HCT116 (cell line): Measurements from ENCODE around the gene GPLD1. TPM values are rescaled to one million over a fixed set of nuclear protein-coding genes. Genes with fewer than 3 reads are reported as not detected.

Experiments
- ATAC-seq: fragments of 200-7000 bp; cut with Tn5 transposase; 2 replicates; pipeline ENCODE4 v1.9.1; 2020; ENCODE audit warnings: mild to moderate bottlenecking, moderate library complexity
- BruUV-seq: library from RNA; stranded (reverse); fragments of 400-500 nt; replicated peaks from 2 replicates; lab custom pipeline; 2021; lab: Mats Ljungman, UMichigan
- CTCF ChIA-PET: fragments of 300-600 bp; sonication (Branson Sonifier 250); formaldehyde crosslinking; loops from one replicate; lab custom pipeline; 2021; ENCODE audit warnings: antibody characterized with exemption; lab: Charles Lee
- POLR2A ChIA-PET: fragments of 300-600, 350-600 bp; sonication (Branson Sonifier 250); formaldehyde crosslinking; loops from one replicate; lab custom pipeline; 2021; ENCODE audit warnings: antibody characterized with exemption; lab: Charles Lee
- RAD21 ChIA-PET, 2 experiments: fragments of 300-600 bp; sonication (Branson Sonifier 250); formaldehyde crosslinking; loops; one replicate each; lab custom pipeline; 2023; ENCODE audit warnings: low total read pairs in 2 of 2; ENCODE audit not compliant: uncharacterized antibody in 2 of 2, unreplicated experiment in 2 of 2, low non-redundant PET in 1 of 2; lab: Charles Lee
- DNase-seq: peaks from one replicate; pipeline ENCODE4 v3.0.0-alpha.2; 2010; ENCODE audit warnings: low read depth, low spot score
- H2AFZ ChIP-seq: fragments of 200-600 bp; shearing (Covaris generic), sonication (generic); 2 replicates; pipeline ENCODE4 v1.6.1; 2017; ENCODE audit warnings: low read depth, mixed run types, mixed read lengths, antibody characterized with exemption, low read length; ENCODE audit not compliant: poor library complexity, severe bottlenecking
- H3K27ac ChIP-seq: 2 replicates; pipeline ENCODE4 v1.5.1; 2012; ENCODE audit warnings: low read depth, low read length
- H3K27me3 ChIP-seq: fragments of 200-600 bp; sonication (generic); 2 replicates; pipeline ENCODE4 v1.6.1; 2016; ENCODE audit warnings: mixed run types, low read length, mixed read lengths; ENCODE audit not compliant: insufficient read depth
- H3K36me3 ChIP-seq, 2 experiments: fragments of 200-500 bp in 1 of 2; fragments of 200-600 bp in 1 of 2; sonication (Bioruptor generic) in 1 of 2; sonication (generic) in 1 of 2; 2 replicates each; pipeline versions ENCODE4 v1.5.1 to v1.6.1; 2014 to 2016; ENCODE audit warnings: low read length in 2 of 2, inconsistent platforms in 1 of 2, mixed read lengths in 1 of 2, mixed run types in 1 of 2; ENCODE audit not compliant: insufficient read depth in 2 of 2, control insufficient read depth in 1 of 2
- H3K4me1 ChIP-seq, 2 experiments: fragments of 200-600 bp in 1 of 2; sonication (generic) in 1 of 2; 2 replicates each; pipeline versions ENCODE4 v1.5.1 to v1.6.1; 2012 to 2017; ENCODE audit warnings: low read length in 2 of 2, inconsistent platforms in 1 of 2, mild to moderate bottlenecking in 1 of 2, mixed read lengths in 1 of 2, mixed run types in 1 of 2, moderate library complexity in 1 of 2; ENCODE audit not compliant: insufficient read depth in 2 of 2, control insufficient read depth in 1 of 2
- H3K4me2 ChIP-seq: fragments of 200-600 bp; sonication (generic); 2 replicates; pipeline ENCODE4 v1.6.1; 2017; ENCODE audit warnings: mixed run types, low read length, mixed read lengths
- H3K4me3 ChIP-seq, 2 experiments: fragments of 200-600 bp in 1 of 2; sonication (generic) in 1 of 2; replicated peaks in 1 of 2; 2 replicates each; pipeline ENCODE4 v1.5.1; 2011 to 2016; ENCODE audit warnings: low read length in 2 of 2, control low read depth in 1 of 2, low read depth in 1 of 2, mild to moderate bottlenecking in 1 of 2, mixed read lengths in 1 of 2, mixed run types in 1 of 2
- H3K79me2 ChIP-seq: fragments of 200-600 bp; sonication (generic); 2 replicates; pipeline ENCODE4 v1.6.1; 2017; ENCODE audit warnings: mild to moderate bottlenecking, mixed run types, low read length, moderate library complexity, mixed read lengths; ENCODE audit not compliant: insufficient read depth
- H3K9ac ChIP-seq: fragments of 200-600 bp; sonication (generic); 2 replicates; pipeline ENCODE4 v1.6.1; 2016; ENCODE audit warnings: low read length, mixed read lengths
- H3K9me2 ChIP-seq: fragments of 200-600 bp; sonication (generic), shearing (Covaris generic); 2 replicates; pipeline ENCODE4 v1.6.1; 2017; ENCODE audit warnings: mixed run types, mild to moderate bottlenecking, moderate library complexity; ENCODE audit not compliant: insufficient read depth
- H3K9me3 ChIP-seq, 2 experiments: fragments of 200-500 bp in 1 of 2; fragments of 200-600 bp in 1 of 2; sonication (Bioruptor generic) in 1 of 2; sonication (generic) in 1 of 2; 2 replicates each; pipeline ENCODE4 v1.6.1; 2014 to 2017; ENCODE audit warnings: low read length in 2 of 2, mixed read lengths in 2 of 2, inconsistent platforms in 1 of 2, low read depth in 1 of 2, mild to moderate bottlenecking in 1 of 2, mixed run types in 1 of 2, moderate library complexity in 1 of 2; ENCODE audit not compliant: control insufficient read depth in 1 of 2, insufficient read depth in 1 of 2
- H4K20me1 ChIP-seq: fragments of 200-600 bp; sonication (generic), shearing (Covaris generic); 2 replicates; pipeline ENCODE4 v1.6.1; 2017; ENCODE audit warnings: mixed run types, mild to moderate bottlenecking, moderate library complexity; ENCODE audit not compliant: insufficient read depth
- ELF1 ChIP-seq: IDR thresholded peaks from 2 replicates; pipeline ENCODE4 v1.6.1; 2012; ENCODE audit warnings: low read depth, borderline replicate concordance
- EZH2phosphoT487 ChIP-seq: fragments of 200-600 bp; IDR thresholded peaks from 2 replicates; pipeline ENCODE4 v1.6.1; 2018; ENCODE audit warnings: antibody characterized with exemption, borderline replicate concordance
- POLR2A ChIP-seq: IDR thresholded peaks from 2 replicates; pipeline ENCODE4 v1.7.0; 2011; ENCODE audit warnings: borderline replicate concordance; ENCODE audit not compliant: insufficient read depth, insufficient read length; ENCODE audit errors: extremely low read depth
- REST ChIP-seq: IDR thresholded peaks from 2 replicates; pipeline ENCODE4 v1.6.1; 2012; ENCODE audit warnings: low read depth
- SIN3A ChIP-seq: IDR thresholded peaks from 2 replicates; pipeline ENCODE4 v1.6.1; 2012; ENCODE audit warnings: low read depth
- SP1 ChIP-seq: IDR thresholded peaks from 2 replicates; pipeline ENCODE4 v1.6.1; 2012; ENCODE audit warnings: low read depth
- ZBTB33 ChIP-seq: IDR thresholded peaks from 2 replicates; pipeline ENCODE4 v1.6.1; 2011; ENCODE audit warnings: mild to moderate bottlenecking, low read length, moderate library complexity; ENCODE audit not compliant: insufficient replicate concordance; ENCODE audit errors: extremely low read depth
- ZFX ChIP-seq: fragments of 450-650 bp; IDR thresholded peaks from 2 replicates; pipeline ENCODE4 v1.6.1; 2017
- ZNF274 ChIP-seq: fragments of 200-500 bp; sonication (Bioruptor generic); IDR thresholded peaks from 2 replicates; pipeline ENCODE4 v1.6.1; 2014; ENCODE audit warnings: mild to moderate bottlenecking, low read depth, low read length, inconsistent platforms
- intact Hi-C: fragments of 100-400 bp; cut with micrococcal nuclease; formaldehyde crosslinking; loops from 2 replicates; pipeline ENCODE4 v1.10.0; 2022
- total RNA-seq: library from RNA; stranded (reverse); gene quantifications from one replicate; pipeline ENCODE4 v1.2.1, GENCODE V29; 2021; ENCODE audit not compliant: unreplicated experiment

The GPLD1 gene
- total RNA-seq, 1 experiment from 2014 or later, result 2.1 TPM

- DNase-seq, result no peak
- H2AFZ ChIP-seq, result no peak overlapping the region
- H3K4me2 ChIP-seq, result no peak overlapping the region
- TF ChIP-seq EZH2phosphoT487, result no peak
- TF ChIP-seq ELF1, result no peak
- TF ChIP-seq REST, result no peak
- no peak for TF ChIP-seq ZNF274
- TF ChIP-seq SIN3A, result no peak
- TF ChIP-seq SP1, result no peak
- TF ChIP-seq ZBTB33, result no peak
- no peak for TF ChIP-seq ZFX
- TF ChIP-seq POLR2A, result no peak
- no peaks in the 10 kb centered on the region for H3K79me2 ChIP-seq
- no peak for ATAC-seq
- no peak overlapping the region for H3K4me3 ChIP-seq
- no peaks in the 10 kb centered on the region for H3K36me3 ChIP-seq
- intact Hi-C loops, result no loop called here
- H3K9ac ChIP-seq, result no peak overlapping the region
- RAD21 ChIA-PET, result no interaction called here
- CTCF ChIA-PET, result no interaction called here
- no peaks in the 10 kb centered on the region for H3K9me3 ChIP-seq
- H4K20me1 ChIP-seq, result no peaks in the 10 kb centered on the region
- BruUV-seq, result no TSS peak
- no peaks in the 10 kb centered on the region for H3K27me3 ChIP-seq
- POLR2A ChIA-PET, result no interaction called here
- H3K9me2 ChIP-seq, result no peaks in the 10 kb centered on the region
- H3K27ac ChIP-seq, result no peak overlapping the region
- H3K4me1 ChIP-seq, result no peaks in the 10 kb centered on the region
Observed at GRCh38 chr6:24478903-24479302, 10.5 kb downstream of the GPLD1 start.
